ENCODE measurements around the gene NLK.
"Not testable (repeated sequence)": the region's sequence is repeated elsewhere in the genome, so short reads cannot be mapped to it uniquely, and the experiment has no call there.

The NLK gene

DNA sequence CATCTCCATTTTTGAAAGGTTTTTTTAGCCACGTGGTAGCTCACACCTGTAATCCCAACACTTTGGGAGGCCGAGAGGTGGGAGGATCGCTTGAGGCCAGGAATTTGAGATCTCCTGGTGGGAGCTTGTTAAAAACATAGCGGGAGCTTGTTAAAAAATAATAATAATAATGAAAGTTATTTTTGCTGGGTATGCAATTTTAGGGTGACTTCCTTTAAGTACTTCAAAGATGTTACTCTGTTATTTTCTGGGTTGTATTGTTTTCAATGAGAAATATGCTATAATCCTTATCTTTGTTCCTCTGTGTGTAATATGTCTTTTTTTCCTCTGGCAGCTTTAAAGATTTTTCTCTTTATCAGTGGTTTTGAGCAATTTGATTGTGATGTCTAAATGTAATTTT is 48.1 kb downstream of the NLK start:
- no peak overlapping the region for H3K27ac ChIP-seq (ENCODE audit: low read depth, low read length)
- H2AFZ ChIP-seq (ENCODE audit: low read length, unreplicated experiment): no peak overlapping the region
- H3K4me1 ChIP-seq (ENCODE audit: control insufficient read depth, insufficient read depth, low read length, unreplicated experiment): peaks cover 4% of the 10 kb centered on the region
- H3K36me3 ChIP-seq (ENCODE audit: insufficient read depth, low read length): no peaks in the 10 kb centered on the region
- peaks cover 51% of the 10 kb centered on the region for H3K79me2 ChIP-seq (ENCODE audit: control insufficient read depth, insufficient read depth, low read length, unreplicated experiment)
- H3K4me3 ChIP-seq (ENCODE audit: low read depth, low read length): no peak overlapping the region
- H3K27me3 ChIP-seq (ENCODE audit: insufficient read depth, low read length): no peaks in the 10 kb centered on the region

GRCh38 chr17:28092088-28092487 is 49.6 kb downstream of the NLK start:
- Histone ChIP-seq H3K4me1 (ENCODE audit: control insufficient read depth, insufficient read depth, low read length, unreplicated experiment) (no peaks in the 10 kb centered on the region), H3K79me2 (ENCODE audit: control insufficient read depth, insufficient read depth, low read length, unreplicated experiment) (peaks cover 47% of the 10 kb centered on the region), H3K36me3 (ENCODE audit: insufficient read depth, low read length) (no peaks in the 10 kb centered on the region), H3K27me3 (ENCODE audit: insufficient read depth, low read length) (no peaks in the 10 kb centered on the region), H2AFZ (ENCODE audit: low read length, unreplicated experiment) (no peak overlapping the region), H3K4me3 (ENCODE audit: low read depth, low read length) (no peak overlapping the region), H3K27ac (ENCODE audit: low read depth, low read length) (no peak overlapping the region)

DNA sequence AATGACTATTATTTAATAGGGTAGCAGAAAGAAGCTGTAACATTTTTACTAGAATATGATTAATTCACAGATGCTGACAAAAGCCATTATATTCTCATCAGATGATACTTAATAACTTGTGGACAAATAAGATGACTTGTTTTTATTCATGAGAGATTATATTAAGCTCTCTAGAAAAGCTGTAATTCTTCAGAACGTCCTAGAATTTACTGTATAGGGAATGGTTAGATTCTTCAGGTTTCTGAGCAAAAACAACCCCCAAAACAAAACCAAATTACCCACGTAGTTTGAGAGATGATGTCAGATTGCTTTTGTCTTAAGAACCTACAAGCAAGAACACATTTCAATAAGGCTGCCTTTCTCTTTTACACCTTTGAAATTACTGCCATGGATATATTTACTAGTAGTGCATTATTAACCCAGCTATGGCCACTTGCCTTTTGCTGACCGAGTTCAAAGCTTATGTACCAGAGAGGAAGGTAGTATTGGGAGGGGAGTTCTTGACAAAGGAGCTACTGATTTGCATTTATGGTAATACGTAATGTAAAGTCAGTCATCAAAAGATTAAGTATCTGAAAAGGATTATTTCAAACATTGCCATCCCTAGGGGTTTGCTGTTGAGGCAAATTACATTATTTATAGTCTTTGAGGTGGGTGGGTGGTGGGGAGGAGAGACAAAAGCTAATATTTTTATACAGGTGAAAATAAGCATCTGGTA is 51.7 kb downstream of the NLK start:
- no peak overlapping the region for H2AFZ ChIP-seq (ENCODE audit: low read length, unreplicated experiment)
- no peak overlapping the region for H3K27ac ChIP-seq (ENCODE audit: low read depth, low read length)
- no peak overlapping the region for H3K4me3 ChIP-seq (ENCODE audit: low read depth, low read length)
- H3K27me3 ChIP-seq (ENCODE audit: insufficient read depth, low read length): no peaks in the 10 kb centered on the region
- H3K4me1 ChIP-seq (ENCODE audit: control insufficient read depth, insufficient read depth, low read length, unreplicated experiment): no peaks in the 10 kb centered on the region
- H3K36me3 ChIP-seq (ENCODE audit: insufficient read depth, low read length): no peaks in the 10 kb centered on the region
- peaks cover 28% of the 10 kb centered on the region for H3K79me2 ChIP-seq (ENCODE audit: control insufficient read depth, insufficient read depth, low read length, unreplicated experiment)

GRCh38 chr17:28096756-28097155 is 54.3 kb downstream of the NLK start:
- Histone ChIP-seq H3K79me2 (ENCODE audit: control insufficient read depth, insufficient read depth, low read length, unreplicated experiment) (peaks cover 14% of the 10 kb centered on the region), H3K4me1 (ENCODE audit: control insufficient read depth, insufficient read depth, low read length, unreplicated experiment) (no peaks in the 10 kb centered on the region)

DNA sequence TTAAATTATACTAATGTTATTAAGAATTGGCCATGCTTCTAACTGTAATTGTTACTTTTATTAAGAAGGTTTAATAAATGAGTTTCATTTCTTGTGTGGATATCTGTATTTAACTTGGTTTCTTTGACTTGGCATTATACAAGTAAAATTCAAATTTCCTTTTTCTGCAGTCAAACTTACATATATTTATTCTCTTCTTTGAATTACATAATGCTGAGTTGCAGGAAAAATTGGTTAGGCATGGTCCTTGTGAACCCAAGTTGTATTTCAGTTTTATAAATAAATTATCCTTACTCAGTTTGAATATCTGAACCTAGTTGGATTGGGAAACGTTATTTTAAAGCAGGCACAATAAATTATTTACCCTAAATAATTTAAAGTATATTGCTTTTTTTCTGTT is 54.8 kb downstream of the NLK start:
- no peak overlapping the region for H3K4me3 ChIP-seq (ENCODE audit: low read depth, low read length)
- no peak overlapping the region for H3K27ac ChIP-seq (ENCODE audit: low read depth, low read length)
- H3K36me3 ChIP-seq (ENCODE audit: insufficient read depth, low read length): no peaks in the 10 kb centered on the region
- no peak overlapping the region for H2AFZ ChIP-seq (ENCODE audit: low read length, unreplicated experiment)
- no peaks in the 10 kb centered on the region for H3K4me1 ChIP-seq (ENCODE audit: control insufficient read depth, insufficient read depth, low read length, unreplicated experiment)
- peaks cover 9% of the 10 kb centered on the region for H3K79me2 ChIP-seq (ENCODE audit: control insufficient read depth, insufficient read depth, low read length, unreplicated experiment)
- no peaks in the 10 kb centered on the region for H3K27me3 ChIP-seq (ENCODE audit: insufficient read depth, low read length)

More at GRCh38 chr17:28096756-28097155, 54.3 kb downstream of the NLK start:
- H2AFZ ChIP-seq (ENCODE audit: low read length, unreplicated experiment): no peak overlapping the region
- H3K27ac ChIP-seq (ENCODE audit: low read depth, low read length): no peak overlapping the region
- H3K36me3 ChIP-seq (ENCODE audit: insufficient read depth, low read length): no peaks in the 10 kb centered on the region
- H3K27me3 ChIP-seq (ENCODE audit: insufficient read depth, low read length): no peaks in the 10 kb centered on the region
- no peak overlapping the region for H3K4me3 ChIP-seq (ENCODE audit: low read depth, low read length)

- Histone ChIP-seq H3K4me1 (ENCODE audit: control insufficient read depth, insufficient read depth, low read length, unreplicated experiment) (no peaks in the 10 kb centered on the region), H3K27me3 (ENCODE audit: insufficient read depth, low read length) (no peaks in the 10 kb centered on the region), H3K36me3 (ENCODE audit: insufficient read depth, low read length) (no peaks in the 10 kb centered on the region), H3K27ac (ENCODE audit: low read depth, low read length) (no peak overlapping the region), H3K79me2 (ENCODE audit: control insufficient read depth, insufficient read depth, low read length, unreplicated experiment) (peaks cover 7% of the 10 kb centered on the region), H2AFZ (ENCODE audit: low read length, unreplicated experiment) (no peak overlapping the region), H3K4me3 (ENCODE audit: low read depth, low read length) (no peak overlapping the region)
Observed at GRCh38 chr17:28097901-28098300, 55.4 kb downstream of the NLK start.

DNA sequence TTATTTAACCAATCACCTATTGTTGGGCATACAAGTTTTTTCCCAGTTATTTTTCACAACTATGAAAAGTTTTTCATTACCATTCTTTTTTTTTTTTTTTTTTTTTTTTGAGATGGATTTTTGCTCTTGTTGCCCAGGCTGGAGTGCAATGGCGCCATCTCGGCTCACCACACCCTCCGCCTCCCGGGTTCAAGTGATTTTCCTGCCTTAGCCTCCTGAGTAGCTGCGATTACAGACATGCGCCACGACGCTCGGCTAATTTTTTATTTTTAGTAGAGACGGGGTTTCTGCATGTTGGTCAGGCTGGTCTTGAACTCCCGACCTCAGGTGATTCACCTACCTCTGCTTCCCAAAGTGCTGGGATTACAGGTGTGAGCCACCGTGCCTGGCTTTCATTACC is 56.1 kb downstream of the NLK start:
- not testable (repeated sequence) for H3K4me1 ChIP-seq (ENCODE audit: control insufficient read depth, insufficient read depth, low read length, unreplicated experiment)

DNA sequence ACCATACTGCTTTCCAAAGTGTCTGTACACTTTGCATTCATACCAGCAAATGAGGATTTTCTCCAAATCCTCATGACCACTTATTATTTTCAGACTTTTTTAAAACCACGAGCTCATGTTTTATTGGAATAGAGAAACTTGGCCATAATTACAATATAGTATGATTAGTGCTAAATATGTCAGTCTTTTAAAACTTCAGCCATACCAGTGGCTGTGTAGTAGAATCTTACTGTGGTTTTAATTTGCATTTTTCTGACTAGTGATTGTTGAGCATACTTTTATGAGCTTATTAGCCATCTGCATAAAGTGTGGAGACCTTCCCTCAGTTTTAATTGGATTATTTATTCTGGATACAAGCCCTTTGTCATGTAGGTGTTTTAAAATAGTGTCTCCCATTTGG is 57.8 kb downstream of the NLK start:
- no peaks in the 10 kb centered on the region for H3K27me3 ChIP-seq (ENCODE audit: insufficient read depth, low read length)
- H3K27ac ChIP-seq (ENCODE audit: low read depth, low read length): no peak overlapping the region
- no peaks in the 10 kb centered on the region for H3K36me3 ChIP-seq (ENCODE audit: insufficient read depth, low read length)
- no peaks in the 10 kb centered on the region for H3K4me1 ChIP-seq (ENCODE audit: control insufficient read depth, insufficient read depth, low read length, unreplicated experiment)
- H2AFZ ChIP-seq (ENCODE audit: low read length, unreplicated experiment): no peak overlapping the region
- no peak overlapping the region for H3K4me3 ChIP-seq (ENCODE audit: low read depth, low read length)
- peaks cover under 1% of the 10 kb centered on the region for H3K79me2 ChIP-seq (ENCODE audit: control insufficient read depth, insufficient read depth, low read length, unreplicated experiment)

More for the DNA sequence above, 56.1 kb downstream of the NLK start:
- H3K4me3 ChIP-seq (ENCODE audit: low read depth, low read length); H3K79me2 ChIP-seq (ENCODE audit: control insufficient read depth, insufficient read depth, low read length, unreplicated experiment); H2AFZ ChIP-seq (ENCODE audit: low read length, unreplicated experiment); H3K27ac ChIP-seq (ENCODE audit: low read depth, low read length); H3K27me3 ChIP-seq (ENCODE audit: insufficient read depth, low read length); H3K36me3 ChIP-seq (ENCODE audit: insufficient read depth, low read length): not testable (repeated sequence)

DNA sequence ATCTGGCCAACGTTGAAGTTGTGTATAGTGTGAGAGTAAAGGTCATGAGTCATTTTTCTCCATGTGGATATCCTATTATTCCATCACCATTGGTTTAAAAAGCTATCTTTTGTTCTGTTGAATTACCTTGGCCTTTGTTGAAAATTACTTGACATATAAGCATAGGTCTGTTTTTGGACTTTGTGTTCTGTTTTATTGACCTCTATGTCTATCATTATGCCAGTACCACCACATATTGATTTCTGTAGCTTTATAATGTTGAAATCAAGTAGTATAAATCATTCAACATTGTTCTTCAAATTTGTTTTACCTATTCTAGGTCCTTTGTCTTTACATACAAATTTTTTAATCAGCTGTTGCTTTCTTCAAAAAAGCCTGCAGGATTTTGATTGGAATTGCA is 58.5 kb downstream of the NLK start:
- Histone ChIP-seq H3K4me1 (ENCODE audit: control insufficient read depth, insufficient read depth, low read length, unreplicated experiment) (no peaks in the 10 kb centered on the region), H3K36me3 (ENCODE audit: insufficient read depth, low read length) (no peaks in the 10 kb centered on the region), H3K27ac (ENCODE audit: low read depth, low read length) (no peak overlapping the region), H3K79me2 (ENCODE audit: control insufficient read depth, insufficient read depth, low read length, unreplicated experiment) (peaks cover 5% of the 10 kb centered on the region), H3K27me3 (ENCODE audit: insufficient read depth, low read length) (no peaks in the 10 kb centered on the region), H3K4me3 (ENCODE audit: low read depth, low read length) (no peak overlapping the region), H2AFZ (ENCODE audit: low read length, unreplicated experiment) (no peak overlapping the region)

- no peak overlapping the region for H2AFZ ChIP-seq (ENCODE audit: low read length, unreplicated experiment)
- no peak overlapping the region for H3K27ac ChIP-seq (ENCODE audit: low read depth, low read length)
- no peaks in the 10 kb centered on the region for H3K4me1 ChIP-seq (ENCODE audit: control insufficient read depth, insufficient read depth, low read length, unreplicated experiment)
- H3K36me3 ChIP-seq (ENCODE audit: insufficient read depth, low read length): no peaks in the 10 kb centered on the region
- no peak overlapping the region for H3K4me3 ChIP-seq (ENCODE audit: low read depth, low read length)
- H3K27me3 ChIP-seq (ENCODE audit: insufficient read depth, low read length): no peaks in the 10 kb centered on the region
- peaks cover 6% of the 10 kb centered on the region for H3K79me2 ChIP-seq (ENCODE audit: control insufficient read depth, insufficient read depth, low read length, unreplicated experiment)
Observed at GRCh38 chr17:28101919-28102318, 59.4 kb downstream of the NLK start.

- Histone ChIP-seq H3K79me2 (ENCODE audit: control insufficient read depth, insufficient read depth, low read length, unreplicated experiment) (peaks cover 6% of the 10 kb centered on the region), H3K4me3 (ENCODE audit: low read depth, low read length) (no peak overlapping the region), H2AFZ (ENCODE audit: low read length, unreplicated experiment) (no peak overlapping the region), H3K27me3 (ENCODE audit: insufficient read depth, low read length) (no peaks in the 10 kb centered on the region), H3K36me3 (ENCODE audit: insufficient read depth, low read length) (0 out of 2 replicates have a peak, but pooled peaks cover 3% of the 10 kb centered on the region), H3K27ac (ENCODE audit: low read depth, low read length) (no peak overlapping the region), H3K4me1 (ENCODE audit: control insufficient read depth, insufficient read depth, low read length, unreplicated experiment) (no peaks in the 10 kb centered on the region)
Observed at GRCh38 chr17:28105501-28105900, 63.0 kb downstream of the NLK start.
